Frontal cortex (tissue), 4 donors: ENCODE measurements around the gene TTLL5. TPM values are rescaled to one million over a fixed set of nuclear protein-coding genes. Genes with fewer than 3 reads are reported as not detected.

Experiments
- DNase-seq, 2 donors: peaks; one replicate each; pipeline ENCODE4 v3.0.0; 2012; ENCODE audit warnings: low spot score in 2 of 2
- FAIRE-seq: peaks from 2 replicates; lab custom pipeline; 2012; peaks lifted over from hg19 to GRCh38; lab: Jason Lieb, UNC
- total RNA-seq: library from RNA; depleted of rRNA; stranded (reverse); fragments of >200 nt; gene quantifications from one replicate; pipeline ENCODE4 v1.2.3, GENCODE V29; 2014
- donor health status: control.
- donor health status: control.
- donor health status: control.

Gene TTLL5
- total RNA-seq, result 35.1 TPM

GRCh38 chr14:75660630-75661498 lies at the start of gene TTLL5, which contains the start of gene ERG28:
TTLL5 (plus strand) TSS chr14:75661246; CDS start chr14:75663150, 1,904 bp downstream.
ERG28 (minus strand) TSS chr14:75660876; CDS start chr14:75657502, 3,374 bp downstream.
- peak; percentile 82 to 91 for DNase-seq
- FAIRE-seq, result peak; percentile 3

- FAIRE-seq (no peak), DNase-seq (no peak)
Observed at GRCh38 chr14:75612157-75612556, 48.9 kb upstream of the TTLL5 start.

- no peak for FAIRE-seq
Observed at GRCh38 chr14:75614179-75614578, 46.9 kb upstream of the TTLL5 start.

GRCh38 chr14:75615200-75615599 lies 45.8 kb upstream of the TTLL5 start:
- DNase-seq, result no peak
- no peak for FAIRE-seq

More at GRCh38 chr14:75614179-75614578, 46.9 kb upstream of the TTLL5 start:
- DNase-seq, result no peak

- FAIRE-seq, result no peak
Observed at GRCh38 chr14:75619548-75619947, 41.5 kb upstream of the TTLL5 start.

GRCh38 chr14:75625034-75625433 lies 36.0 kb upstream of the TTLL5 start:
- no peak for FAIRE-seq

More at GRCh38 chr14:75619548-75619947, 41.5 kb upstream of the TTLL5 start:
- DNase-seq, result no peak

GRCh38 chr14:75626396-75626795 lies 34.6 kb upstream of the TTLL5 start:
- no peak for FAIRE-seq

More at GRCh38 chr14:75625034-75625433, 36.0 kb upstream of the TTLL5 start:
- DNase-seq, result no peak

GRCh38 chr14:75626863-75627262 lies 34.2 kb upstream of the TTLL5 start:
- no peak for FAIRE-seq
- no peak for DNase-seq

More at GRCh38 chr14:75626396-75626795, 34.6 kb upstream of the TTLL5 start:
- no peak for DNase-seq

- DNase-seq, result no peak
- FAIRE-seq, result no peak
Observed at GRCh38 chr14:75627406-75627805, 33.6 kb upstream of the TTLL5 start.

GRCh38 chr14:75628816-75629215 lies 32.2 kb upstream of the TTLL5 start:
- DNase-seq, result no peak
- no peak for FAIRE-seq

GRCh38 chr14:75630695-75631452 lies 30.2 kb upstream of the TTLL5 start:
- FAIRE-seq (no peak), DNase-seq (no peak)

GRCh38 chr14:75631453-75631831 lies 29.6 kb upstream of the TTLL5 start:
- FAIRE-seq (no peak), DNase-seq (no peak)

- FAIRE-seq (no peak), DNase-seq (no peak)
Observed at GRCh38 chr14:75634848-75635247, 26.2 kb upstream of the TTLL5 start.

- DNase-seq (no peak), FAIRE-seq (no peak)
Observed at GRCh38 chr14:75636100-75636692, 24.9 kb upstream of the TTLL5 start.

- FAIRE-seq (no peak), DNase-seq (no peak)
Observed at GRCh38 chr14:75640876-75641275, 20.2 kb upstream of the TTLL5 start.

- FAIRE-seq, result no peak
Observed at GRCh38 chr14:75643985-75644384, 17.1 kb upstream of the TTLL5 start.

GRCh38 chr14:75645056-75645455 lies 16.0 kb upstream of the TTLL5 start:
- no peak for FAIRE-seq

More at GRCh38 chr14:75643985-75644384, 17.1 kb upstream of the TTLL5 start:
- no peak for DNase-seq

GRCh38 chr14:75646762-75647161 lies 14.3 kb upstream of the TTLL5 start:
- DNase-seq (no peak), FAIRE-seq (no peak)

More at GRCh38 chr14:75645056-75645455, 16.0 kb upstream of the TTLL5 start:
- no peak for DNase-seq

- no peak for DNase-seq
Observed at GRCh38 chr14:75647640-75648039, 13.4 kb upstream of the TTLL5 start.

More at GRCh38 chr14:75647640-75648039, 13.4 kb upstream of the TTLL5 start:
- FAIRE-seq, result no peak
